ENCODE data around the gene RASA2.

GRCh38 chr3:141564241-141564640 is 77.4 kb downstream of the RASA2 start:
- TF ChIP-seq CTCF (IDR thresholded peaks at IDR 0.05; ENCODE audit: low read depth, low read length, missing input control), result no peak
- TF ChIP-seq ZBTB33 (IDR thresholded peaks at IDR 0.05), result no peak
- TF ChIP-seq JUND (IDR thresholded peaks at IDR 0.05), result no peak
- TF ChIP-seq MAX (IDR thresholded peaks at IDR 0.05), result no peak
- TF ChIP-seq YY1 (IDR thresholded peaks at IDR 0.05), result no peak
- TF ChIP-seq TAF1 (conservative IDR thresholded peaks at IDR 0.05), result no peak
- no peak for TF ChIP-seq EGR1 (IDR thresholded peaks at IDR 0.05; ENCODE audit: low read depth in 2 of 2)
- no peak for TF ChIP-seq RAD21 (IDR thresholded peaks at IDR 0.05)
- TF ChIP-seq ATF3 (IDR thresholded peaks at IDR 0.05), result no peak
- TF ChIP-seq NR2F2 (IDR thresholded peaks at IDR 0.05), result no peak
- no peak for TF ChIP-seq RXRA (IDR thresholded peaks at IDR 0.05)
- TF ChIP-seq HNF4A (conservative IDR thresholded peaks at IDR 0.05), result no peak
